Stimulated activated CD4-positive, alpha-beta T cell treated with anti-CD3 and anti-CD28 coated beads, Interleukin-1b, Interleukin-23, amount 100 ng/mL, for 1 hour (primary cell): ENCODE results near the gene PNLIPRP2.

Source experiments
- DNase-seq, 2 donors: peaks; one replicate each; pipeline ENCODE4 v3.0.0-alpha.2; 2020; ENCODE audit warnings: low read depth in 2 of 2

Gene PNLIPRP2

GRCh38 chr10:116620423-116621400, at the start of gene PNLIPRP2:
Gene PNLIPRP2 (plus strand): TSS chr10:116620953.
- DNase-seq = no peak

DNA sequence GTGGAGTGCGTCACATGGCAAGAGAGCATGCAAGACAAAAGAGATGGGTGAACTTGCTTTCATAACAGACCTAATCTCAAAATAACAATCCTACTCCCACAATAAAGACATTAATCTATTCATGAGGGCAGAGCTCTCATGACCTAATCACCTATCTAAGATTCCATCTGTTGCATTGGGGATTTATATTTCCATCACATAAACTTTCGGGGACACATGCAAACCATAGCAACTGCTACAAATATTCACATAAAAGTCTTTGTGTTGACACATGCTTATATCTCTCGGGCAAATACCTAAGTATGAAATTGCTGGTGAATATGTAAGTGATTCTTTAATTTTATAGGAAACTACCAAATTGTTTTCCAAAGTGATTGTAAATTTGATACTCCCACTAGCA, 46.0 kb upstream of the PNLIPRP2 start:
- DNase-seq = no peak

DNA sequence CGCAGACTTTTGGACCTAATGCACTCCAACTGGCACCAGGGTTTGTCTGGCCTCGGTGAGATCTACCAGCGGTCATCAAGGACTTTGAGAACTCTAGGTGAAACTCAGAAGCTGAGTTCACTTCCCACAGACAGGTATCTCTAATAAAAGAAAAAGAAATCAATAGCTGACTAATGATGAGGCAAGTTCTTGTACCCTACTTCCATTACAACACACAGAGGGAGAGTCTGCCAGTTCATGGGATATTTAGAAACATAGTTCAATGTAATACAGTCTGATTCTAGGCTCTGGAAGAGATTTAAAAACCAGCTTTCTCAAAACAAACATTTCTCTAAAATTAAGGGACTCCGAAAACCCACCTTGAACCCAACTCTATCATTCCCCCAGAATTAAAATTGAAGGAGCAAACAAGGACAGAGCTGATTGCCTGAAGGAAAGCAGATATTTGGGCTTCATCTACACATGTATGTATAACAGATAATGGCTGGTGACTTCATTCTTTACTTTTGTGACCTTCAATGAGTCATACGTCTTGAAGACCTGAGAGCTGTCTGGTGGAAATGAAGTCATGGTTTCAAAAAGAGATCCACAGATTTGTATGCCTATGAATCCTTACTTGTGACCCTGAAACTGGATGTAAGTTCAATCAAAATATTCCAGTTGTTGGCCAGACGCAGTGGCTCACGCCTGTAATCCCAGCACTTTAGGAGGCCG, 32.7 kb upstream of the PNLIPRP2 start:
- DNase-seq = no peak

GRCh38 chr10:116588995-116589394, 31.8 kb upstream of the PNLIPRP2 start:
- no peak for DNase-seq

DNA sequence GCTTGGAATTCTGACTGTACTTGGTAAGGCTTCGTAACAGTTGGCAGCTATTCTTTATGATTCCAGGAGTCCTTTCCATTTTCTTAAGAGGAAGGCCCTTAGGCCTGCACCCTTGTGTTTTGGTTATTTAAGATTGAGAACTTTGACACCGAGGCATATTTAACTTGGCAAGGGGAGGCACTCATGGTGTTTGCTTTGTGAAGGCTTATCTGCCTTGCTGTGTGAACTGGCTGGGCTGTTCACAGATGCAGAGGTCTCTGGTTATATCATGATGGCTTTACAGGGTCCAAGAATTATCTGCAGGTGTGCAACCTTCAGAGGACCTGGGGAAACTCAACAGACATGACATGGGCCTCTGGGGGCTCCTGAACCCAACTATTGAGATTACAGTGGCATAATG, 30.8 kb upstream of the PNLIPRP2 start:
- DNase-seq = no peak

DNA sequence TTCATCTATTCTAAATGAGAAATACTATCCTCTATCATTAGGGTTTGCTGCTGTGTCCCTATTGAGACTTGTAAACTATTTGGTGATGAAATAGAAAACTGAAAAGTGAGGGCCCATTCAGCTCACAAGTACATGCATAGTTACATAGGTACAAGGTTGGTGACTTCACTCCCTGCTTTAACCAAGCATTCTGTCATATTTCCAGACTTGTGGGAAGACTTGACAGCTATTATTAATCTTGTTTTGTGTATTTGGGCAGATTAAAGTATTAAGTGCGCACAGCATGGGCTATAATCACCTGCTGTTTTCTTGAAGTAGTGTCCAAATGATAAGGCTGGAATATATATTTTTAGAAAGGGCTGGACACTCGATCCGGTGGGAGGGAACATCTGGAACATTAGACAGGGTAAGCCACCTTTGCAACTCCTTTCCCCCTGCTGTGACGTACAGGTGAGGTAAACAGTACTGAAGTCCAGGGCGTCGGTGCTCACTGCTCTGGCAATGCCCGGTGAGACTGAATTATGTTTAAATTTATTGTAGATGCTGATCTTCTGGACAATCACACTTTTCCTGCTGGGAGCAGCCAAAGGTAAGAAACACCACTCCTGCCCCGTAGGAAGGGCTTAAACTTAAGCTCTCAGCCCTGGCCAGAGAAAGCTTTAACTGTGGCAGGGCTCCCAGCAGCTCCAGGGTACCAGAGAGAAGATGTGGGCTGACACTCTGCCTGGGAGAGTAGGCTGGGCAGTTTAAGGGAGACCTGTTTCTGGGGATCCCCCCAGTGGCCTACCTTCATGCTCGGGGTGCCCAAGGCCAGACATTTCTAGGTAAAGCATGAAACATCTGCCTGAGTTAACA, 29.9 kb upstream of the PNLIPRP2 start, which contains the start of gene PNLIPRP1:
Gene PNLIPRP1, plus strand, starts transcription at position 370 of the 855 bp plus-strand sequence. Its CDS starts 171 bp downstream, at position 541.
- no peak for DNase-seq

- no peak for DNase-seq
Observed at GRCh38 chr10:116593139-116593740, 27.5 kb upstream of the PNLIPRP2 start.

GRCh38 chr10:116594525-116595035, 26.2 kb upstream of the PNLIPRP2 start:
- no peak for DNase-seq

- no peak for DNase-seq
Observed at GRCh38 chr10:116596062-116596461, 24.7 kb upstream of the PNLIPRP2 start.

- no peak for DNase-seq
Observed at GRCh38 chr10:116597543-116597942, 23.2 kb upstream of the PNLIPRP2 start.

- no peak for DNase-seq
Observed at GRCh38 chr10:116598329-116598728, 22.4 kb upstream of the PNLIPRP2 start.

DNA sequence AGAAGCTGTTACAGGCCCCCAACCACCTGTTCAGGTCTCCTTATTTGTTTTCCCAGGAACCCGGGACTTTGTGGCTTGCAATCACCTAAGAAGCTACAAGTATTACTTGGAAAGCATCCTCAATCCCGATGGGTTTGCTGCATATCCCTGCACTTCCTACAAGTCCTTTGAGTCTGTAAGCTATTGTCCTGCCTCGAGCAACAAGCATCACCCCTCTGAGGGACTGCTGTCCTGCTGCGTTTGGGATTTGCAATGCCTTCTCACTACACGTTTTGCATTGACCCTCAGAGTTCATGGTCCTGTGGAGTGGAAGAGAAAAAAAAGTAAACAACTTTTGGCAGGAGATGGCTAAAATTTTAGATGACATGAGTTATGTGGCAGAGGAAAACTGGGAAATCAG, 20.8 kb upstream of the PNLIPRP2 start:
- DNase-seq = no peak

DNA sequence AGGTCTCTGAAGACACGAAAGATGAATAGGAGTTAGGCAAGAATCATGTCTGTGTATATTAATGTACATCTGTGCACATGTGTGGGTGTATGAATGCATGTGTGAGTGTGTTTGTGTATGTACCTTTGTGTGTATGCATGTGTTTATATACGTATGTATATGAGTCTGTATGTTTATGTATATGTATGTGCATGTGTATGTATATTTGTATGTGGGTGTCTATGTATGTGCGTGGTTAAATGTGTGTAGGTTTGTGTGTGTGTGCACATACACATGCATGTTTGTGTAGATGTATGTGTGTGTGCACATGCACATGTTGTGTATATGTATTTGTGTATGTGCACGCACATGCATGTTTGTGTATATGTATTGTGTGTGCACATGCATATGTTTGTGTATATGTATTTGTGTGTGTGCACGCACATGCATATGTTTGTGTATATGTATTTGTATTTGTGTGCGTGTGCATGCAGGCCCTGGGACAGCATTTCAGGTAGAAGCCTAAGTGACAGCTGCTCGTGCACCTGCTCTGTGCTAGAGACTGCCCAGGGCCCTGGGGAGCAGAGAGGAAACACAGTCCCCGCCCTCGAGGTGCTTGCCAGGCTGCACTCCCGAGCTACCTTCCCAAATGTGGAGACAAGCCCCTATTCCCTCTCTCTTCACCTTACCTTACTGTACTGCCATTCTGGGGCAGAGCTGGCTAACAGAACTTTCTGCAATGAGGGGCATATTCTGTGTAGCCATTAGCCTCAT, 17.9 kb upstream of the PNLIPRP2 start:
- DNase-seq = no peak

GRCh38 chr10:116606061-116606483, 14.7 kb upstream of the PNLIPRP2 start:
- DNase-seq = no peak

- DNase-seq = no peak
Observed at GRCh38 chr10:116607336-116607735, 13.4 kb upstream of the PNLIPRP2 start.

DNA sequence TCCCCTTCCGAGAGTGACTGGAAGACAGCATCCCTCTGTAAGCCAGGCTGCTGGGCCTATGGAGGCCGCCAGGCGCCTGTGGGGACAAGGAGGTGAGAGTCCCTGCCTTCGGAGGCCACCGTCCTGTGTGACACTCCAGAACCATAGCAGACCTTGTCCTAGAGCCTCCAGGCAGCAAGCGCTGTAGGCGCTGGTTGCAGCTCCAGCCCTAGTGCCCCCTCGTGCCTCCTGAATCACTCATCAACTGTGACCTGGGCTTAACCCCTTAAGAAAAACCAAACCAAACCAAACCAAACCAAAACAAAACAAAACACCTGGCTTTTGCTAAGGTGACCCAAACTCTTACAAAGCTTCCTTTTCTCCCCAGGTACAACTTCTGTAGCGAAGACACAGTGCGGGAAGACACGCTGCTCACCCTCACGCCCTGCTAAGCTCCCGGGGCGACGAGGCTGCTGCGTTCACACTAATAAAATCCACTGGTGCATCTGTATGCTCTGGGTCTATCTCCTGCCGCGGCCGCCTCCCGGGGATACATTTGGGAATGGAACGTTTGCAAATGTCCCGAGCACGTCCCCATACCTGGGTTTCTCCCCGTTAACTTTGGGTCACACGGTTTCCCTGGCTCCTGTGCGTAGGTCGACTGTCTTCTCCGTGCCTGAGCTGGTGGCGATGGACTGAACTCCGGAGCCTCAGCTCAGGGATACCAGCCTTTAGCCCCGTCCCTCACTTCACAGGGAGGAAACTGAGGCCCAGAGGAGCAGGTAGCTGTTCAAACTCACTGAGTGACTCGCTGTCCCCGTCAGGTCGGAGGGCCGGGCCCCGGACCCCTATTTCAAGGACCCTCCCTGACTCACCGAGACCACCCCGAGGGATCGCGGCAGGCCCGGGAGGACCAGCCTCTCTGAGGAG, 11.8 kb upstream of the PNLIPRP2 start:
- no peak for DNase-seq

DNA sequence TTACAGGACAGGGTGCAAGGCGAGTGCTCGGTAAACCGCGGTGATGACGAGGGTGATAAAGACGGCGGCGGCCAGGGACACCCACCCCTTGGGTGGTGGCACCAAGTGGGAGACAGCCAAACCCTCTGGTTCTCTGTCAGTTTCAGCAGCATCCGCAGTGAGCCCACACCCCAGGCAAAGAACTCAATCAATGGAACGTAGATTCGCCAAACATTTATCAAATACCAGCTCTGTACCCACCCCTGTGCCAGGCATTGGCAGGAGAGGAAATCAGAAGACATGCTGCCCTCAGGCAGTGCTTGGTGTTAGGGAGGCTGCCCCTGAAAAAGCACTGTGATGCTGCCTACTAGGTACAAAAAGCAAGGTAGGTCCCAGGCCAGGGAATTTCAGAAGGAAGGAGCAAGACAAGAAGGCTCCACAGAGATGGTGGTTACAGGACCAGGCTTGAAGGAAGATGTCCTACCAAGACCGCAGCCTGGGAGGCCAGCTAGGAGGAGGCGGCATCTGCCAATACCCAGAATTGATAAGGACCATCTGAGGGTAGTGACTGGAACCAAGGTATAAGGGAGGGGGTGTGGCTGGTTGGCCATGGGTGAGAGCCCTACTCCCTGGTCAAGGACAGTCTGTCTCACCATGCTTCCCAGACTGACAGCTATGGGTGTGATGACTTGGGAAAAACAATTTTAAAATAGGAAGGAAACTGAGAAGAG, 10.2 kb upstream of the PNLIPRP2 start:
- no peak for DNase-seq

DNA sequence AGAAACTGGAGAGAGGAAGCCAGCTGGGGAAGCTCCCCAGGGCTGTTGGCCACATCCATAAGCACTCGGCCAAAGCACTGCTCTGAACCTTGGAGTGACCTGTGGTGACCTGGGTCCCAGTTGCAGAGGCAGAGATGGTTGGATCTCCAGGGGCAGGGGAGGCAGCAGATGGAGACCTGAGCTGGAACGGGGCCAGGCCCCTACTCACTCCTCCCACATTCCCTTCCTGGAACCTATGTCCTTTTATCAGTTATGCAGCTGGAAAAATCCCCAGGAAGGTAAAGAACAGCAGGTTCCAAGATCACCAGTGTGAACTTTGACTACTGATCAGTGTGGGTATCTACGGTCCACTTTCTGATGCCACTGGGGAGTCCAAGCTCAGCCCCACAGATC, 9.6 kb upstream of the PNLIPRP2 start:
- no peak for DNase-seq
